ENCODE results near the gene TBC1D1. TPM values are rescaled to one million over a fixed set of nuclear protein-coding genes. Genes with fewer than 3 reads are reported as not detected.

The TBC1D1 gene
- total RNA-seq, 1 donor, result 101 TPM

DNA sequence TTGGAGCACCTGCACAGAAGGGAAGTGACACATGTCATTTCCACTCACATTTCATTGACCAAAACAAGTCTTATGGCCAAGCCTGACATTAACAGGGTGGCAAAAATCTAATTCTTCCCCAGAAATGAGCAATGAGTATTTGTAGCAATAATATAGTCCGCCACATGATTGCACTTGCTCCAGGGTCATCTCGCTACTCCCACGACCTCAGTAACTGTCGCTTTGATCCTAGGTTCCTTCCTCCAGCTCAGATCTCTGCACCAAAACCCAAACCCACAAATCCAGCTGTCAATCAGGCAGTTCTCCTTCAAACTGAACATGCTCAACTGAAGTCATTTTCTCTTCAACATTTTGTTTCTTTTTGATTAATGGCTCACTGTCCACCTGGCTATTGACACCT lies 44.1 kb downstream of the TBC1D1 start:
- no peak for DNase-seq (ENCODE audit: low read depth)

DNA sequence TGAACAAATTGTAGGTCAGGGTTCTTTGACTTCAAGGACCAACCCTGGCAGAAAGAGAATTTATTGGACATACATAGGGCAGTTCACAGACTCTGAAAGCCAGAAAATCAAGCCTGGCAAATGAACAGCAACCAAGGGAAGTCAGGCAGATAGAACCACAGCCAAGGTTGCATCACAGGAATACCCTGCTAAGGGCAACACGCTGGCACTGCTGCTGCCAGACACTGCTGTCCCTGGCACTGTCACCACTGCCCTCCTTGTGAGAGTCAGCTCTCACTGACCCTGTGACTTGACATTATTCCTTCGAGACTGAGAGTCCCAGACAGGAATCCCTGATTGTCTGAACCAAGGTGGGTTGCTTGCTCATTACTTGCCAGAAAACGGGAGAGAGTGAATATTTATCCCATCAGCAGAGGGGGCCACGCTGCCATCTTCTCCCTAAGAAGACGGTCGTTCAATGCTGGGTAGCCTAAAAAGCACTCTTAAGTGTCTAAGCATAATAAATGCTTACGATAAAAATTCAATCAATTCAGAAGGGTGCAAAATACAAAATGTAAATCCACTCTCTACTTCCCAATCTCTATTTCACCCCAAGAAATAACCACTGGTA lies 46.1 kb downstream of the TBC1D1 start:
- H3K4me3 ChIP-seq (ENCODE audit: low read depth, low read length), result no peak overlapping the region
- DNase-seq (ENCODE audit: low read depth), result peak; percentile 29
- TF ChIP-seq, protein P1, sequence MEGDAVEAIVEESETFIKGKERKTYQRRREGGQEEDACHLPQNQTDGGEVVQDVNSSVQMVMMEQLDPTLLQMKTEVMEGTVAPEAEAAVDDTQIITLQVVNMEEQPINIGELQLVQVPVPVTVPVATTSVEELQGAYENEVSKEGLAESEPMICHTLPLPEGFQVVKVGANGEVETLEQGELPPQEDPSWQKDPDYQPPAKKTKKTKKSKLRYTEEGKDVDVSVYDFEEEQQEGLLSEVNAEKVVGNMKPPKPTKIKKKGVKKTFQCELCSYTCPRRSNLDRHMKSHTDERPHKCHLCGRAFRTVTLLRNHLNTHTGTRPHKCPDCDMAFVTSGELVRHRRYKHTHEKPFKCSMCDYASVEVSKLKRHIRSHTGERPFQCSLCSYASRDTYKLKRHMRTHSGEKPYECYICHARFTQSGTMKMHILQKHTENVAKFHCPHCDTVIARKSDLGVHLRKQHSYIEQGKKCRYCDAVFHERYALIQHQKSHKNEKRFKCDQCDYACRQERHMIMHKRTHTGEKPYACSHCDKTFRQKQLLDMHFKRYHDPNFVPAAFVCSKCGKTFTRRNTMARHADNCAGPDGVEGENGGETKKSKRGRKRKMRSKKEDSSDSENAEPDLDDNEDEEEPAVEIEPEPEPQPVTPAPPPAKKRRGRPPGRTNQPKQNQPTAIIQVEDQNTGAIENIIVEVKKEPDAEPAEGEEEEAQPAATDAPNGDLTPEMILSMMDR (IDR thresholded peaks at IDR 0.05; ENCODE audit: insufficient read depth, low read depth, low read length), result peak; percentile 15

More for the DNA sequence above, 44.1 kb downstream of the TBC1D1 start:
- TF ChIP-seq, protein P1 (IDR thresholded peaks at IDR 0.05; ENCODE audit: insufficient read depth, low read depth, low read length), result no peak
- no peak overlapping the region for H3K4me3 ChIP-seq (ENCODE audit: low read depth, low read length)

DNA sequence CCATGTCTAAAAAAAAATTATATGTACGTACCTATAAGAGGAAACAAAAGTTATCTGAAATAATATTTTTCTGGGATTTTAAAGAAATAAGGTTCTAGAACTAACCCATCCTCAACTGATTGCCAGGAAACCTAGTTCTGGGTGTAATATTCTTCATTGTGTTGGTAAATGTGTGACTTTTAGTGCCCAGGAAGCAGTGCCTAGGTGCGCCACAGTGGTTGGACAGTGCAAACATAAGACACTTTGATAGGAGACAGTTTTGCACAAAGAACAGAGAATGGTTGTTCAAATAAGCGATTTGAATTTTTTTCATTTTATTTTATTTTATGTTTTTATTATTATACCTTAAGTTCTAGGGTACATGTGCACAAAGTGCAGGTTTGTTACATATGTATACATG lies 47.3 kb downstream of the TBC1D1 start:
- DNase-seq (ENCODE audit: low read depth), result no peak
- TF ChIP-seq, protein P1 (IDR thresholded peaks at IDR 0.05; ENCODE audit: insufficient read depth, low read depth, low read length), result no peak
- no peak overlapping the region for H3K4me3 ChIP-seq (ENCODE audit: low read depth, low read length)

DNA sequence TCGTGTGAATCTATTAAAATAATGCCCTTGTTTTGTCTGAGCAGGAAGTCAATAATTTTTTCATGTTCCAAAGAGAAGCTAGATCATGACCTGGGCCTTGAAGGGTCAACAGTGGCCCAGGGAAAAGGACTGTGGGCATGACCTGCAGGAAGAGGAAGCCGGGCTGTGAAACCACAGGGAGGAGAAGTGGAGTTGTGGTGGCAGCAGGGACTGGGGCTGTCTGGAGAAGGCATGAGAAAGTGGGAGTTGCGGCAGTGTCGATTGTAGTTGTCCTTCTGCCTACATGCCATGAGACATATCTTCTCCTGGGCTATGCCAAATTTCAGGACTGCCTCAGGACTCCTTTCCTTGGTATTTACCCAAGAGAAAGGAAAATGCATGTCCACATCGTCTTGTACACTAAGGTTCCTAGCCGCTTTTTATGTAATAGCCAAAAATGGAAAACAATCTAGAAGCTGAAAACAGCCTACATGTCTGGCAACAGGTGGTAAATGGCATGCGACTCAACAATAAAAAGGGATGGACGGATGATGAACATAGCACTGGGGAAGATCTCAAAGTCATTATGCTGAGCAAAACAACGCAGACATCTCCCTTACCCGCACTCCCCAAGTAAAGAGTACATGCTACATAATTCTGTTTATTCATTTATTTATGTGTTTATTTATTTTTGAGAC lies 55.8 kb downstream of the TBC1D1 start:
- TF ChIP-seq, protein P1 (IDR thresholded peaks at IDR 0.05; ENCODE audit: insufficient read depth, low read depth, low read length), result no peak
- no peak for DNase-seq (ENCODE audit: low read depth)

DNA sequence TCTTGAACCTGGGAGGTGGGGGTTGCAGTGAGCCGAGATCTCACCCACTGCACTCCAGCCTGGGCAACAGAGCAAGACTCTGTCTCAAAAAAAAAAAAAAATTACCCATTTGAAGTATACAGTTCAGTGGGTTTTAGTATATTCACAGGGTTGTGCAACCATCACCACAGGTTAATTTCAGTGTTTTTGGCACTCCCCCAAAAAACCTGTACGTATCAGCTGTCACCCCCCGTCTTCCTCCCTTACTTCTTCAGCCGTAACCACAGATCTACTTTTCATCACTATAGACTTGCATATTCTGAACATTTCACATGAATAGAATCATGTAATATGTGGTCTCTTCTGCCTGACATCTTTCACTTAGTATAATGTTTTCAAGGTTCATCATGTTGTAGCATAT lies 57.7 kb downstream of the TBC1D1 start:
- no peak for DNase-seq (ENCODE audit: low read depth)
- TF ChIP-seq, protein P1 (IDR thresholded peaks at IDR 0.05; ENCODE audit: insufficient read depth, low read depth, low read length), result no peak
- H3K4me3 ChIP-seq (ENCODE audit: low read depth, low read length), result no peak overlapping the region

More for the DNA sequence above, 55.8 kb downstream of the TBC1D1 start:
- H3K4me3 ChIP-seq (ENCODE audit: low read depth, low read length), result no peak overlapping the region

DNA sequence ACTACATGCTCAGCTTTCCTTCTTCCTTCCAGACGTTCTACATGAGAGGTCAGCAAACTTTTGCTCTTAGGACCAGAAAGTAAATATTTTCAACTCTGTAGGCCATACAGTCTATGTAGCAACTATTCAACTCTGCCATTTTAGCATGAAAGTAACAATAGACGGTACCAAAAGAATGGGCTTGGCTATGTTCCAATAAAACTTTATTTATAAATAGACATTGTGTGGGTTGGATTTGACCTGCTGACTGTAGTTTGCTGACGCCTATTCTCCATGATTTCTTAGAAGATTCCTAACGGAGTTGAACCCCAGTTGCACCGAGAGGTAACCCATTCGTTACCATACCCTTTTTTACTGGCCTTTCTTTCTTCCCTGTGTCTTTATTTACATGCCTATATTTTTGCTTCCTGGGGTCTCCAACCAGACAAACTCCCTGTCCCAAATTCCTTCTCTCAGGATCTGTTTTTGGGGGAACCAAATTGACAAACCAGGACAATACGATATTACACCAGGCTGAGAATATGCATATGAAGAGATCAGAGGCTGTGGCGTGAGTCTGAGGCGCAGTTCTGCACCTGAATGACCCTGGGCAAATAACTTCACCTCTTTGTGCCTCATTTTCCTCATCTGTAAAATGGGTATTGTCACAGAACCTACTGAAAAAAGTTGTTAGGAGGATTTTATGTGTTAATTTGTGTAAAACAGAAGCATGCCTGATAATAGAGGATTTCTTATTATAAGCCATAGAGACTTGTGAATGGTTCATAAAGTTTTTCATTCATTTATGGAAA lies 58.9 kb downstream of the TBC1D1 start:
- DNase-seq (ENCODE audit: low read depth), result no peak
- TF ChIP-seq, protein P1 (IDR thresholded peaks at IDR 0.05; ENCODE audit: insufficient read depth, low read depth, low read length), result no peak

More for the DNA sequence above, 58.9 kb downstream of the TBC1D1 start:
- no peak overlapping the region for H3K4me3 ChIP-seq (ENCODE audit: low read depth, low read length)
